ENCODE measurements around the gene MYO9B. TPM values are rescaled to one million over a fixed set of nuclear protein-coding genes. Genes with fewer than 3 reads are reported as not detected.

The MYO9B gene
- total and polyA plus RNA-seq, 2 experiments from 2014 or later: 29.9 to 32.4 TPM

GRCh38 chr19:17128403-17128802, 52.8 kb downstream of the MYO9B start:
- no peak overlapping the region for H3K4me3 ChIP-seq
- H4K20me1 ChIP-seq (ENCODE audit: insufficient read depth, poor library complexity, severe bottlenecking): no peaks in the 10 kb centered on the region
- no peak overlapping the region for H2AFZ ChIP-seq
- no peaks in the 10 kb centered on the region for H3K27me3 ChIP-seq
- no peaks in the 10 kb centered on the region for H3K79me2 ChIP-seq
- no peaks in the 10 kb centered on the region for H3K4me1 ChIP-seq (ENCODE audit: insufficient read depth)
- no peak overlapping the region for H3K27ac ChIP-seq
- no peaks in the 10 kb centered on the region for H3K9me2 ChIP-seq (replicated peaks; ENCODE audit: insufficient read depth)
- no peak for DNase-seq (ENCODE audit: low spot score)
- no peaks in the 10 kb centered on the region for H3K9me3 ChIP-seq (ENCODE audit: low read depth)
- no peak overlapping the region for H3K4me2 ChIP-seq
- 96% methylated on average over 11 of the region's 12 CpGs for WGBS (ENCODE audit: low lambda C conversion rate, missing lambda C conversion rate)
- TF ChIP-seq EZH2 (IDR thresholded peaks at IDR 0.05; ENCODE audit: borderline replicate concordance) (no peak), EZH2phosphoT487 (IDR thresholded peaks at IDR 0.05; ENCODE audit: low read depth, severe bottlenecking, unreplicated experiment) (no peak)
- TF ChIP-seq, protein P1, sequence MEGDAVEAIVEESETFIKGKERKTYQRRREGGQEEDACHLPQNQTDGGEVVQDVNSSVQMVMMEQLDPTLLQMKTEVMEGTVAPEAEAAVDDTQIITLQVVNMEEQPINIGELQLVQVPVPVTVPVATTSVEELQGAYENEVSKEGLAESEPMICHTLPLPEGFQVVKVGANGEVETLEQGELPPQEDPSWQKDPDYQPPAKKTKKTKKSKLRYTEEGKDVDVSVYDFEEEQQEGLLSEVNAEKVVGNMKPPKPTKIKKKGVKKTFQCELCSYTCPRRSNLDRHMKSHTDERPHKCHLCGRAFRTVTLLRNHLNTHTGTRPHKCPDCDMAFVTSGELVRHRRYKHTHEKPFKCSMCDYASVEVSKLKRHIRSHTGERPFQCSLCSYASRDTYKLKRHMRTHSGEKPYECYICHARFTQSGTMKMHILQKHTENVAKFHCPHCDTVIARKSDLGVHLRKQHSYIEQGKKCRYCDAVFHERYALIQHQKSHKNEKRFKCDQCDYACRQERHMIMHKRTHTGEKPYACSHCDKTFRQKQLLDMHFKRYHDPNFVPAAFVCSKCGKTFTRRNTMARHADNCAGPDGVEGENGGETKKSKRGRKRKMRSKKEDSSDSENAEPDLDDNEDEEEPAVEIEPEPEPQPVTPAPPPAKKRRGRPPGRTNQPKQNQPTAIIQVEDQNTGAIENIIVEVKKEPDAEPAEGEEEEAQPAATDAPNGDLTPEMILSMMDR (IDR thresholded peaks at IDR 0.05; ENCODE audit: poor library complexity): no peak
- no peaks in the 10 kb centered on the region for H3K36me3 ChIP-seq (replicated peaks; ENCODE audit: insufficient read depth, low read depth)

DNA sequence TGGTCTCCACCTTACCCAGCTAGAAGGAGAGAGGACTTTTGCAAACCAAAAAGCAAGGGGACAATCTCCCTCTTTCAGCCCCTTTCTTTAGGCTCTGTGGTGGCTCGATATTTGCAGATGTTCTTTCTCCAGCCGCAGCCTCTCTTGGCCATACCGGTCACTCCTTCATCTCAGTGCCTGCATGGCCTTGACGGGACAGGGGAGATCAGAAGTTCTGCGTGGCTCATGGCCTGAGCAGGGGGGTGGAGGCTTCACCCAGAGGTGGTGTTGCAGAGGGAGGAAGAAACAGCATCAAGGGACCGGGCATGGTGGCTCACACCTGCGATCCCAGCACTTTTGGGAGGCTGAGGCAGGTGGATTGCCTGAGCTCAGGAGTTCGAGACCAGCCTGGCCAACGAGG, 53.2 kb downstream of the MYO9B start:
- H3K9me3 ChIP-seq (ENCODE audit: low read depth): no peaks in the 10 kb centered on the region
- WGBS (ENCODE audit: low lambda C conversion rate, missing lambda C conversion rate): 96% methylated on average over 9 of the region's 9 CpGs
- no peaks in the 10 kb centered on the region for H3K36me3 ChIP-seq (replicated peaks; ENCODE audit: insufficient read depth, low read depth)
- H3K27ac ChIP-seq: no peak overlapping the region
- H2AFZ ChIP-seq: no peak overlapping the region
- H3K27me3 ChIP-seq: no peaks in the 10 kb centered on the region
- no peaks in the 10 kb centered on the region for H3K9me2 ChIP-seq (replicated peaks; ENCODE audit: insufficient read depth)
- H3K4me3 ChIP-seq: no peak overlapping the region
- H3K79me2 ChIP-seq: no peaks in the 10 kb centered on the region
- no peak for DNase-seq (ENCODE audit: low spot score)
- no peaks in the 10 kb centered on the region for H3K4me1 ChIP-seq (ENCODE audit: insufficient read depth)
- no peaks in the 10 kb centered on the region for H4K20me1 ChIP-seq (ENCODE audit: insufficient read depth, poor library complexity, severe bottlenecking)
- no peak overlapping the region for H3K4me2 ChIP-seq
- TF ChIP-seq EZH2 (IDR thresholded peaks at IDR 0.05; ENCODE audit: borderline replicate concordance) (no peak), EZH2phosphoT487 (IDR thresholded peaks at IDR 0.05; ENCODE audit: low read depth, severe bottlenecking, unreplicated experiment) (no peak)
- TF ChIP-seq, protein P1 (IDR thresholded peaks at IDR 0.05; ENCODE audit: poor library complexity): no peak

- Histone ChIP-seq H3K4me1 (ENCODE audit: insufficient read depth) (peaks cover under 1% of the 10 kb centered on the region), H3K9me2 (replicated peaks; ENCODE audit: insufficient read depth) (no peaks in the 10 kb centered on the region), H4K20me1 (ENCODE audit: insufficient read depth, poor library complexity, severe bottlenecking) (no peaks in the 10 kb centered on the region), H3K4me3 (no peak overlapping the region), H3K9me3 (ENCODE audit: low read depth) (no peaks in the 10 kb centered on the region), H2AFZ (no peak overlapping the region), H3K27me3 (no peaks in the 10 kb centered on the region), H3K27ac (no peak overlapping the region), H3K79me2 (no peaks in the 10 kb centered on the region), H3K36me3 (replicated peaks; ENCODE audit: insufficient read depth, low read depth) (no peaks in the 10 kb centered on the region), H3K4me2 (no peak overlapping the region)
- WGBS (ENCODE audit: low lambda C conversion rate, missing lambda C conversion rate): 80% methylated on average over 12 of the region's 12 CpGs
- TF ChIP-seq EZH2 (IDR thresholded peaks at IDR 0.05; ENCODE audit: borderline replicate concordance): no peak
- no peak for TF ChIP-seq EZH2phosphoT487 (IDR thresholded peaks at IDR 0.05; ENCODE audit: low read depth, severe bottlenecking, unreplicated experiment)
- TF ChIP-seq, protein P1 (IDR thresholded peaks at IDR 0.05; ENCODE audit: poor library complexity): no peak
- DNase-seq (ENCODE audit: low spot score): no peak
These were observed 53.8 kb downstream of the MYO9B start for GRCh38 chr19:17129377-17129776.

Measured in hepatocyte (in vitro differentiated cells).